Mesodermal cell (in vitro differentiated cells): Measurements from ENCODE around the gene TMEM59L.
A peak's percentile ranks its signal among the peaks of the same experiment; 100 is the strongest.

Experiments used
- H3K27ac ChIP-seq: 2 replicates; pipeline ENCODE4 v1.7.0; 2013; ENCODE audit warnings: mild to moderate bottlenecking, low read depth, low read length, moderate library complexity; ENCODE audit not compliant: severe bottlenecking
- H3K36me3 ChIP-seq: 2 replicates; pipeline ENCODE4 v1.7.1; 2013; ENCODE audit warnings: mild to moderate bottlenecking, low read length, moderate library complexity; ENCODE audit not compliant: control insufficient read depth, insufficient read depth
- H3K4me1 ChIP-seq: one replicate; pipeline ENCODE4 v1.7.1; 2013; ENCODE audit warnings: mild to moderate bottlenecking, low read length; ENCODE audit not compliant: insufficient read depth, control insufficient read depth, poor library complexity, severe bottlenecking
- H3K4me3 ChIP-seq: 2 replicates; pipeline ENCODE4 v1.7.0; 2013; ENCODE audit warnings: low read length, control low read depth, mild to moderate bottlenecking; ENCODE audit not compliant: insufficient read depth, poor library complexity, severe bottlenecking; ENCODE audit errors: extremely low read depth
- H3K9me3 ChIP-seq: 2 replicates; pipeline ENCODE4 v1.7.1; 2013; ENCODE audit warnings: mild to moderate bottlenecking, low read length, moderate library complexity; ENCODE audit not compliant: control insufficient read depth
- WGBS, 2 experiments: methylation state at CpG; one replicate each; pipeline ENCODE4 v1.1.5; 2013; ENCODE audit warnings: missing lambda C conversion rate in 2 of 2; ENCODE audit not compliant: insufficient coverage in 2 of 2; 5-methylcytosine and 5-hydroxymethylcytosine counted together

The TMEM59L gene

GRCh38 chr19:18611327-18612050, 1.2 kb upstream of the TMEM59L start:
- H3K27ac ChIP-seq: no peak overlapping the region
- H3K9me3 ChIP-seq: no peaks in the 10 kb centered on the region
- peaks cover 45% of the 10 kb centered on the region for H3K4me1 ChIP-seq
- WGBS, 2 experiments: 0 to 1% methylated on average over 37 to 47 of the region's 62 CpGs
- H3K36me3 ChIP-seq: no peaks in the 10 kb centered on the region
- H3K4me3 ChIP-seq: no peak overlapping the region

DNA sequence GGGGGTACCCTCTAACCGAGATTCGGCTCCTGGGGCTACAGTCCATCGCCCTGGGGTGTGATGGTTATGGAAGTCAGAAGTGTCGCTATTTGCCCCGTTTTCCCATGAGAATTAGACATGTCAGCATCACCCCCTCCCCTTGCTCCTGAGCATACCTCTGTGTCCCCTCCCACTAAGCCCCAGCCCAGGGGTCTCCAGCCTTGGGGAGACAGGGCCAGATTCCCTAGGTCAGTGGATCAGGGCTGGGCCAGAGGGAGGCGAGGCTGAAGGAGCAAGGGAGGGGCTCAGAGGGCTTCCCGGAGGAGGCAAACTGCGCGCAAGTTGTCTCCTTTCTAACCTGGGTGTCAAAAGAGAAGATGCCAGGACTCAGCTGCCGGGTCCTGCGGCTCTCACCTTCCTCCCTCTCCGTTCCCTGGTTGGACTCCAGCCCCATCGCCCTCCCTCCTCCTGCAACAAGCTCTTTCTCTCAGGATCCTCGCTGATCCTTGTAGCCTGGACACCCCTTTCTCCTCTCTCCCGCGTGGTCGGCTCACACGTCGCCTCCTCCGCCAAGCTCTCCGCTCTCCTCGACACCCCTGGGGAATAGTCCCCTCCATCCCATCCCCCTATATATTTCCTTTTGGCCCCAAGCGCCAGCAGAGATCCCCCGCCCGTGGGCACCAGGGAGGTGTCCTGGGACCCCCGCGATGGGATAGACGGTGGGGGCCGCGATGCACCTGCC, 459 bp upstream of the TMEM59L start:
- H3K4me3 ChIP-seq: peak overlapping the region; percentile 38
- H3K36me3 ChIP-seq: no peaks in the 10 kb centered on the region
- H3K4me1 ChIP-seq: peaks cover 45% of the 10 kb centered on the region
- no peak overlapping the region for H3K27ac ChIP-seq
- H3K9me3 ChIP-seq: no peaks in the 10 kb centered on the region
- WGBS, 2 experiments: 1 to 2% methylated on average over 18 to 25 of the region's 30 CpGs

GRCh38 chr19:18613589-18614234, 1.0 kb downstream of the TMEM59L start:
- Histone ChIP-seq H3K9me3 (no peaks in the 10 kb centered on the region), H3K4me3 (no peak overlapping the region), H3K27ac (no peak overlapping the region), H3K36me3 (no peaks in the 10 kb centered on the region), H3K4me1 (peaks cover 36% of the 10 kb centered on the region)
- 19 to 24% methylated on average over 11 to 18 of the region's 23 CpGs for WGBS, 2 experiments

DNA sequence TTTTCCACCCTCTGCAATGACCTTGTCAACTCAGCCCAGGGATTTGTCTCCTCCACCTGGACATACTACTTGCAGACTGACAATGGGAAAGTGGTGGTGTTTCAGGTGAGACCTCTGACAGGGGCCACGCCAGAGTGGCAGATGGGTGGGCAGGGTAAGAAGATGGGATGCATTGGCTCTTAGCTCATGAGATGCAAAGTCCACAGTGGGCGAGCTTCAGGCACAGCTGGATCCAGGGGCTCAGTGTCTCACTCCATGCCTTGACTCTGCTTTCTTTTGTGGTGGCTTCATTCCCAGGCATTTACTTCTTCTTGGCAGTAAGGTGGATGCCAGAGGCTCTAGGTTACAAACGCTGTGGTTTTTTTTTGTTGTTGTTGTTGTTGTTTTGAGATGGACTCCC, 3.4 kb downstream of the TMEM59L start:
- WGBS, 2 experiments: 94 to 100% methylated on average over 2 to 3 of the region's 3 CpGs
- H3K4me3 ChIP-seq: no peak overlapping the region
- H3K4me1 ChIP-seq: peaks cover 27% of the 10 kb centered on the region
- no peak overlapping the region for H3K27ac ChIP-seq
- no peaks in the 10 kb centered on the region for H3K9me3 ChIP-seq
- no peaks in the 10 kb centered on the region for H3K36me3 ChIP-seq

- Histone ChIP-seq H3K36me3 (no peaks in the 10 kb centered on the region), H3K4me1 (peaks cover 14% of the 10 kb centered on the region), H3K27ac (no peak overlapping the region), H3K9me3 (no peaks in the 10 kb centered on the region), H3K4me3 (no peak overlapping the region)
These were observed 4.9 kb downstream of the TMEM59L start for GRCh38 chr19:18617562-18617961.

DNA sequence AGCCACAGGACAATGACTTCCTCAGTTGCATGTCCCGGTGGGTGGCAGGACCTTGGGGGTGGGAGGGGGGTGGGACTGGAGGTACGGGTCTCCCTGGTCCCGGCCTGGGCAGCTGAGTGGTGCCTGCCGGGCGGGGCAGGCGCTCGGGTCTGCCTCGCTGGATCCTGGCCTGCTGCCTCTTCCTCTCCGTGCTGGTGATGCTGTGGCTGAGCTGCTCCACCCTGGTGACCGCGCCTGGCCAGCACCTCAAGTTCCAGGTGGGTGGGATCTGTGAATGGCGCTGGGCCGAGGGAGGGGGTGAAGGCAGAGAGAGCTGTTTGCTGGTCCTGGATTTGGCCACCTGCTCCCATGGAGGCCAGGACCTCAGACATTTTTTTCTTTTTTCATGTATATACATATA, 5.6 kb downstream of the TMEM59L start:
- H3K4me3 ChIP-seq: no peak overlapping the region
- H3K4me1 ChIP-seq: peaks cover 8% of the 10 kb centered on the region
- WGBS, 2 experiments: 94 to 100% methylated on average over 4 to 6 of the region's 13 CpGs
- no peak overlapping the region for H3K27ac ChIP-seq
- H3K9me3 ChIP-seq: no peaks in the 10 kb centered on the region
- H3K36me3 ChIP-seq: no peaks in the 10 kb centered on the region

DNA sequence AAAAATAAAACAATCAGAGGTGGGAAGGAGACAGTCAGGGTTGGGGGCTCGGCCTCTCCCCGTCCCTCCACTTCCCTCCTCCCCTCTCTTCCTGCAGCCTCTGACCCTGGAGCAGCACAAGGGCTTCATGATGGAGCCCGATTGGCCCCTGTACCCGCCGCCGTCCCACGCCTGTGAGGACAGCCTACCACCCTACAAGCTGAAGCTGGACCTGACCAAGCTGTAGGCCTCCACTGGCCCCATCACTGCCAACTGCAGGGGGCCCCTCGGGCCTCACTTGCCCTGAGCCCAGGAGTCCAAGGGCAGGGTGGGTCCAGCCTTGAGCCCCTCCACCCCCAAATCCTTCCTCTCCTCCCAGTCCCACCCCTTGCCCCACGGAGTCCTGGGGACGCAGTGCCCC, 7.6 kb downstream of the TMEM59L start:
- 81 to 88% methylated on average over 4 to 8 of the region's 10 CpGs for WGBS, 2 experiments
- Histone ChIP-seq H3K27ac (no peak overlapping the region), H3K4me1 (no peaks in the 10 kb centered on the region), H3K9me3 (no peaks in the 10 kb centered on the region), H3K36me3 (no peaks in the 10 kb centered on the region), H3K4me3 (no peak overlapping the region)

- 69 to 93% methylated on average over 3 to 4 of the region's 7 CpGs for WGBS, 2 experiments
- Histone ChIP-seq H3K4me1 (no peaks in the 10 kb centered on the region), H3K36me3 (no peaks in the 10 kb centered on the region), H3K9me3 (no peaks in the 10 kb centered on the region), H3K27ac (no peak overlapping the region), H3K4me3 (no peak overlapping the region)
These were observed 8.2 kb downstream of the TMEM59L start for GRCh38 chr19:18620902-18621301.

DNA sequence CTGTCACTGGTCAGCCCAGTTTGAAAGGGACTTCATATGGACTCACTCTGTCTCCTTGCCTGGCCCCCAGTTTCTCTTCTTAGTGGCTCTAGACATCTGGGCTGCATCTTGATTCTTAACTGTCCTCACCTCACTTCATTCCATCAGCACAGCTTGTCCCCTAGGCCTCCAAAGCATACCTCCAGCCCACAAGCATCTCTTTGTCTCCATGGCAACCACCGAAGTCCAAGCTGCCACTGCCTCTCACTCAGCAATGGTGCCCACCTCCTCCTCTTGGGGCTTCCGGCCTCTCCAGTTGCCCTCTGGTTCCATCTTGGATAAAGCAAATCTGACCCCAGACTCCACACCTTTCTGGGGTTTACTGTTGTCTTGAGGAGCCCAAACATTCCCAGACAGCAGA, 14.2 kb downstream of the TMEM59L start:
- Histone ChIP-seq H3K4me3 (no peak overlapping the region), H3K9me3 (no peaks in the 10 kb centered on the region), H3K36me3 (no peaks in the 10 kb centered on the region), H3K4me1 (no peaks in the 10 kb centered on the region), H3K27ac (no peak overlapping the region)
- 63 to 74% methylated on average over 1 to 2 of the region's 2 CpGs for WGBS, 2 experiments

- WGBS, 2 experiments: 80 to 93% methylated on average over 10 to 12 of the region's 15 CpGs
- no peaks in the 10 kb centered on the region for H3K9me3 ChIP-seq
- no peaks in the 10 kb centered on the region for H3K36me3 ChIP-seq
- no peak overlapping the region for H3K27ac ChIP-seq
- no peak overlapping the region for H3K4me3 ChIP-seq
- no peaks in the 10 kb centered on the region for H3K4me1 ChIP-seq
These were observed 16.8 kb downstream of the TMEM59L start for GRCh38 chr19:18629166-18630088.
